HG03460 (cell line): ENCODE data around the gene ANLN.
"Not testable (repeated sequence)": the region's sequence is repeated elsewhere in the genome, so short reads cannot be mapped to it uniquely, and the experiment has no call there.

Experiments used
- ATAC-seq: cut with Tn5 transposase; IDR thresholded peaks from one replicate; pipeline ENCODE4 v1.9.1; 2021; ENCODE audit not compliant: unreplicated experiment

The ANLN gene

DNA sequence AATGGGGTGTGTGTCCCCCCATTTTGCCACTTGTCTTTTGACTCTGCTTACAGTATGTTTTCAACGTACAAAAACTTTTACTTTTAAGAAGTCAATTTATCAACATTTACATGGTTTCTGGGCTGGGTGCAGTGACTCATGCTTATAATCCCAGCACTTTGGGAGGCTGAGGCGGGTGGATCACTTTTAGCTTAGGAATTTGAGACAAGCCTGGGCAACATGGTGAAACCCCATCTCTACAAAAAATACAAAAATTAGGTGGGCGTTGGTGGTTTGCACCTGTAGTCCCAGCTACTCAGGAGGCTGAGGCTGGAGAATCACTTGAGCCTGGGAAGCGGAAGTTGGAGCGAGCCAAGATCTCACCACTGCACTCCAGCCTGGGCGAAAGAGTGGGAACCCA is 107.5 kb downstream of the ANLN start:
- ATAC-seq, result not testable (repeated sequence)

GRCh38 chr7:36497775-36498174 is 108.1 kb downstream of the ANLN start:
- no peak for ATAC-seq
